K562 (cell line): Measurements from ENCODE around the gene ICAM3. TPM values are rescaled to one million over a fixed set of nuclear protein-coding genes. Genes with fewer than 3 reads are reported as not detected.

ENCODE experiments used
- ATAC-seq: fragments of 200-7000 bp; cut with Tn5 transposase; 3 replicates; pipeline ENCODE4 v1.9.1; 2020; ENCODE audit warnings: moderate library complexity
- BruUV-seq: library from RNA; stranded (reverse); fragments of 400-500 nt; replicated peaks from 2 replicates; lab custom pipeline; 2021; lab: Mats Ljungman, UMichigan
- CTCF ChIA-PET: fragments of 300-600 bp; formaldehyde crosslinking; extraction: SDS; loops from one replicate; lab custom pipeline; 2021; ENCODE audit warnings: low intra/inter-chr PET ratio; lab: Yijun Ruan, JAX
- POLR2A ChIA-PET: fragments of 300-600, 350-650 bp; sonication (Branson Sonifier 250); formaldehyde crosslinking; extraction: SDS; loops from one replicate; lab custom pipeline; 2021; ENCODE audit warnings: antibody characterized with exemption, inconsistent platforms; lab: Yijun Ruan, JAX
- DNase-seq, 4 experiments: peaks; one replicate each; pipeline versions ENCODE4 v3.0.0 to v3.0.0-alpha.2; 2011 to 2018; ENCODE audit warnings: low spot score in 3 of 4, mixed read lengths in 3 of 4; ENCODE audit errors: extremely low read depth in 1 of 4
- FAIRE-seq: peaks from 2 replicates; lab custom pipeline; 2011; peaks lifted over from hg19 to GRCh38; lab: Jason Lieb, UNC
- H2AFZ ChIP-seq: 2 replicates; pipeline ENCODE4 v1.6.0; 2011; ENCODE audit warnings: low read depth, low read length, control low read depth, inconsistent platforms
- H3K27ac ChIP-seq: fragments of 200-600 bp; 3 replicates; pipeline ENCODE4 v1.8.0; 2011; ENCODE audit warnings: low read depth, mild to moderate bottlenecking, control low read depth, inconsistent platforms, low read length, moderate library complexity, mixed read lengths; ENCODE audit errors: extremely low read depth
- H3K27me3 ChIP-seq, 2 experiments: fragments of 300-600 bp in 1 of 2; 2 replicates in 1 of 2; 3 replicates in 1 of 2; pipeline versions ENCODE4 v1.6.0 to v1.8.0; 2011; ENCODE audit warnings: inconsistent platforms in 2 of 2, low read length in 2 of 2, mild to moderate bottlenecking in 1 of 2, mixed read lengths in 1 of 2, moderate library complexity in 1 of 2; ENCODE audit not compliant: control insufficient read depth in 2 of 2, insufficient read depth in 2 of 2
- H3K36me3 ChIP-seq: fragments of 300-600 bp; 3 replicates; pipeline ENCODE4 v1.8.0; 2011; ENCODE audit warnings: mild to moderate bottlenecking, low read length, inconsistent platforms; ENCODE audit not compliant: control insufficient read depth, insufficient read depth
- H3K4me1 ChIP-seq, 2 experiments: fragments of 200-600 bp in 1 of 2; replicated peaks in 1 of 2; 2 replicates in 1 of 2; 3 replicates in 1 of 2; pipeline versions ENCODE4 v1.5.1 to v1.8.0; 2011; ENCODE audit warnings: inconsistent platforms in 2 of 2, low read length in 2 of 2, mild to moderate bottlenecking in 1 of 2, mixed read lengths in 1 of 2, moderate library complexity in 1 of 2; ENCODE audit not compliant: control insufficient read depth in 2 of 2, insufficient read depth in 2 of 2
- H3K4me2 ChIP-seq: 2 replicates; pipeline ENCODE4 v1.6.1; 2011; ENCODE audit warnings: low read length, control low read depth, inconsistent platforms, mixed read lengths; ENCODE audit not compliant: insufficient read depth
- H3K4me3 ChIP-seq: fragments of 200-600 bp; sonication (generic), shearing (Covaris generic); 2 replicates; pipeline ENCODE4 v1.5.1; 2016; ENCODE audit warnings: control low read depth, inconsistent platforms
- H3K79me2 ChIP-seq: fragments of 200-600 bp; 3 replicates; pipeline ENCODE4 v1.8.0; 2011; ENCODE audit warnings: low read length, inconsistent platforms; ENCODE audit not compliant: control insufficient read depth, insufficient read depth
- H3K9ac ChIP-seq, 2 experiments: 2 replicates each; pipeline versions ENCODE4 v1.6.0 to v1.6.1; 2011; ENCODE audit warnings: low read depth in 2 of 2, low read length in 2 of 2, control low read depth in 1 of 2, inconsistent platforms in 1 of 2, mild to moderate bottlenecking in 1 of 2, mixed read lengths in 1 of 2; ENCODE audit not compliant: insufficient read depth in 1 of 2
- H3K9me1 ChIP-seq: one replicate; pipeline ENCODE4 v1.6.0; 2011; ENCODE audit warnings: inconsistent platforms, mild to moderate bottlenecking, low read length, moderate library complexity; ENCODE audit not compliant: control insufficient read depth, insufficient read depth
- H3K9me3 ChIP-seq: replicated peaks from 2 replicates; pipeline ENCODE4 v1.5.1; 2011; ENCODE audit warnings: low read depth, low read length, inconsistent platforms; ENCODE audit not compliant: control insufficient read depth, insufficient read depth
- H4K20me1 ChIP-seq: replicated peaks from 2 replicates; pipeline ENCODE4 v1.6.1; 2011; ENCODE audit warnings: low read length, inconsistent platforms, mixed read lengths; ENCODE audit not compliant: control insufficient read depth, insufficient read depth
- CGGBP1 ChIP-seq: fragments of 250-450 bp; sonication (Bioruptor Pico); IDR thresholded peaks from 2 replicates; pipeline ENCODE4 v1.9.0; 2021; ENCODE audit warnings: mild to moderate bottlenecking
- FOXK2 ChIP-seq, 2 experiments: fragments of 450-650 bp; IDR thresholded peaks in 1 of 2; conservative IDR thresholded peaks in 1 of 2; 2 replicates each; pipeline ENCODE4 v1.6.1; 2016; ENCODE audit warnings: low read depth in 2 of 2, mild to moderate bottlenecking in 1 of 2
- GMEB1 ChIP-seq: fragments of 250-450 bp; sonication (Bioruptor Pico); IDR thresholded peaks from 2 replicates; pipeline ENCODE4 v1.4.0; 2020; ENCODE audit warnings: mild to moderate bottlenecking
- HLTF ChIP-seq: fragments of 450-650 bp; IDR thresholded peaks from 2 replicates; pipeline ENCODE4 v1.6.1; 2016
- JUN ChIP-seq, 2 experiments: sonication (generic) in 1 of 2; formaldehyde crosslinking in 1 of 2; IDR thresholded peaks; 2 replicates each; pipeline versions ENCODE4 v1.6.1 to v1.8.0; 2012 to 2022; ENCODE audit warnings: borderline replicate concordance in 2 of 2, mild to moderate bottlenecking in 2 of 2, improper control_type of control experiment in 1 of 2, low read depth in 1 of 2, low read length in 1 of 2, missing genetic modification reagents in 1 of 2
- KDM5B ChIP-seq: fragments of 200-600 bp; sonication (generic); IDR thresholded peaks from 2 replicates; pipeline ENCODE4 v1.6.1; 2012; ENCODE audit warnings: low read depth, mild to moderate bottlenecking, moderate library complexity, low read length, control low read depth, inconsistent platforms; ENCODE audit not compliant: insufficient replicate concordance
- NKRF ChIP-seq: fragments of 450-650 bp; IDR thresholded peaks from 2 replicates; pipeline ENCODE4 v1.6.1; 2016; ENCODE audit warnings: borderline replicate concordance
- PBX2 ChIP-seq, 2 experiments: IDR thresholded peaks in 1 of 2; conservative IDR thresholded peaks in 1 of 2; 2 replicates each; pipeline ENCODE4 v1.6.1; 2016; ENCODE audit warnings: low read depth in 2 of 2, mild to moderate bottlenecking in 1 of 2, missing compliant biosample characterization in 1 of 2, missing genetic modification characterization in 1 of 2, moderate library complexity in 1 of 2
- PYGO2 ChIP-seq: fragments of 450-650 bp; IDR thresholded peaks from 2 replicates; pipeline ENCODE4 v1.6.1; 2016; ENCODE audit warnings: mild to moderate bottlenecking, missing genetic modification characterization, moderate library complexity, missing compliant biosample characterization
- ZBTB49 ChIP-seq: sonication (generic); formaldehyde crosslinking; IDR thresholded peaks from 2 replicates; pipeline ENCODE4 v1.8.0; 2022; ENCODE audit warnings: missing genetic modification reagents, mild to moderate bottlenecking, borderline replicate concordance
- WGBS: fragments of 100-300 bp; shearing (Covaris generic); methylation state at CpG from one replicate; pipeline ENCODE4 v1.1.6; 2016; ENCODE audit warnings: low coverage, mixed read lengths; ENCODE audit not compliant: insufficient coverage; ENCODE audit errors: missing lambda C conversion rate; 5-methylcytosine and 5-hydroxymethylcytosine counted together
- in situ Hi-C: fragments of 300-500 bp; cut with MboI; formaldehyde crosslinking; loops from 4 replicates; pipeline ENCODE4 v1.15.0; 2018; ENCODE audit warnings: inconsistent platforms, mixed read lengths
- intact Hi-C: fragments of 100-400 bp; cut with micrococcal nuclease; formaldehyde crosslinking; loops from 2 replicates; pipeline ENCODE4 v1.14.2; 2022
- polyA plus RNA-seq, 8 experiments: library from polyadenylated mRNA; depleted of rRNA in 4 of 8; stranded (reverse) in 5 of 8; unstranded in 3 of 8; fragments of >200 nt; fragmentation: Nextera tagmentation in 2 of 8; fragmentation: Illumina TruSeq in 1 of 8; extraction: Ambion mirVana in 2 of 8; extraction: Trizol in 1 of 8; gene quantifications; 2 replicates each; pipeline versions ENCODE4 v1.2.1 to v1.2.3, GENCODE V29; 2011 to 2014; ENCODE audit warnings: inconsistent platforms in 1 of 8, missing spikeins in 1 of 8
- total RNA-seq, 7 experiments: library from RNA; depleted of rRNA in 6 of 7; stranded (reverse); fragments of >200 nt in 6 of 7; fragmentation: Illumina TruSeq in 2 of 7; extraction: Trizol in 2 of 7; gene quantifications; 2 replicates each; pipeline versions ENCODE4 v1.2.1 to v1.2.3, GENCODE V29; 2011 to 2021; ENCODE audit warnings: low replicate concordance in 1 of 7

Gene ICAM3
- total and polyA plus RNA-seq, 9 of the 15 experiments (the other 6 are each of a cell fraction or from before 2014, with no cell fraction given) = 6.5 to 39.5 (median 24.2) TPM

- Histone ChIP-seq H3K9me1 (no peaks in the 10 kb centered on the region), H3K4me1 (no peaks in the 10 kb centered on the region), H4K20me1 (no peaks in the 10 kb centered on the region), H3K36me3 (peaks cover 54% of the 10 kb centered on the region), H3K9ac (no peak overlapping the region), H3K9me3 (no peaks in the 10 kb centered on the region), H3K27me3 (no peaks in the 10 kb centered on the region), H3K4me2 (no peak overlapping the region), H2AFZ (no peak overlapping the region), H3K27ac (no peak overlapping the region), H3K79me2 (no peaks in the 10 kb centered on the region), H3K4me3 (no peak overlapping the region)
- in situ Hi-C loops = no loop called here
- BruUV-seq = no TSS peak
- FAIRE-seq = no peak
- no peak for DNase-seq
- no peak for ATAC-seq
- POLR2A ChIA-PET = interaction anchor here (0.6 to 1.7 kb wide), 2 partner anchors 10 to 16 kb away, joined by 4 read pairs; no protein-coding TSS in a partner anchor
- intact Hi-C loops = no loop called here
- 100% methylated on average over 3 of the region's 3 CpGs for WGBS
- CTCF ChIA-PET = no interaction called here
- TF ChIP-seq FOXK2 (conservative IDR thresholded peaks at IDR 0.05 in 1 of 2, IDR thresholded peaks at IDR 0.05 in 1 of 2; ENCODE audit: low read depth in 2 of 2) = no peak
- TF ChIP-seq KDM5B = no peak
- TF ChIP-seq ZBTB49 (CRISPR knock-in tag) = no peak
- no peak for TF ChIP-seq PBX2 (CRISPR knock-in tag; IDR thresholded peaks at IDR 0.05; ENCODE audit: low read depth)
- TF ChIP-seq PBX2 (tag; conservative IDR thresholded peaks at IDR 0.05; ENCODE audit: low read depth) = no peak
- TF ChIP-seq JUN (IDR thresholded peaks at IDR 0.05; ENCODE audit: borderline replicate concordance, low read depth, low read length) = no peak
- TF ChIP-seq JUN (CRISPR knock-in tag; IDR thresholded peaks at IDR 0.05; ENCODE audit: borderline replicate concordance) = no peak
- no peak for TF ChIP-seq PYGO2
- TF ChIP-seq NKRF = no peak
- no peak for TF ChIP-seq GMEB1
- TF ChIP-seq CGGBP1 (CRISPR knock-in tag) = no peak
- TF ChIP-seq HLTF = no peak
Observed at GRCh38 chr19:10372690-10373089, 33.3 kb upstream of the ICAM3 start.
